GM19240 (cell line): ENCODE data around the gene BTD.

ENCODE experiments used
- DNase-seq: peaks from one replicate; pipeline ENCODE4 v3.0.0; 2011; ENCODE audit warnings: low spot score; ENCODE audit not compliant: insufficient read length

Gene BTD

DNA sequence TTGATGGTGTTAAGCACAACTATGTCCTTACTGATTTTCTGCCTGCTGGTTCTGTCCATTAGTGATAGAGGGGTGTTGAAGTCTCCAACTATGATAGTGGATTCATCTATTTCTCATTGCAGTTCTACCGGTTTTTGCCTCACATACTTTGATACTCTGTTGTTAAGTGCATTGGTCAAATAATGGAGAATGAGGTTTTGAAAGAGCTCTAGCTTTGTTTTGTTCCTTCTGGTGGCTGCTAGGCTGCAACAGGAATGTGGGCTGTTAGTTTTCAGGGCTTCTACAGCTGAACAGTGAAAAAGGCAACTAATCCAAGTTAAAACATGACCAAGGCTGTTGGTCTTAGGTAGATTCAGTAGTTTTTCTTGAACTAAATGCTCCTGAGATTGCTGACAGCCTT, 62.6 kb downstream of the BTD start:
- DNase-seq = no peak

GRCh38 chr3:15665510-15666150, 64.1 kb downstream of the BTD start:
- no peak for DNase-seq

DNA sequence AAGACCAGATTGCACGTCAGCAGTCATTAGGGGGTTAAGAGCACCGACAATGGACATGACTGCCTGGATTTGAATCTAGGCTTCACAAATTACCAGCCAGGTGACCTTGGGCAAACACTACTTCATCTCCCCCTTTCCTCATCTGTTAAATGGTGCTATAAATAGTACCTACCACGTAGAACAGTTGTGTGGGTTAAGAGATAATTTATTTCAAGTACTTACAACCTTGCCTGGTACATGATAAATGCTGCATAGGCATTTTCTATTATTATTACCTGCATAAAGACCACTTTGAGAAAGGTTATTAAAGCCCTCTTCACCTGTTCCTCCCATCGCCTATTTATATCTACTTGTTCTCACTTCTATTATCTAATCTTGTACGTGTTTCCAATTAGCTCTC, 64.7 kb downstream of the BTD start:
- no peak for DNase-seq

DNA sequence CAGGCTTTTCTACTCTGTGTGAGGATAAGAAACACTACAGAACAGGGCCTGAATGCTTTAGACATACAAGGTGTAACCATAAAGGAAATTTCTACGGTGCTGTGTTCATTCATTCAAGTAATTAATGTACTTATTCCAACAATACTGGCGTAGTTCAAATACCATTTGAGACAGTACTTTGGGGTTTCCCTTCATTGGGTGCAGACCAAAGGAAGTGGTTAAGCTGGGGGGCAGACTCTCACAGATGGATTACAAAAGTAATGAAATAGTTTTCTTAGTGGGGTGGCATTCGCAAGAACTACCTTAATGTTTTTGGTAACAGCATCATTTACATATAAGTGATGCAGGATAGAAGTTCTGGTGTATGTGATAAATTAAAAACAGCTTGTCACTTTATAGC, 65.9 kb downstream of the BTD start:
- no peak for DNase-seq

GRCh38 chr3:15673536-15673935, 72.0 kb downstream of the BTD start:
- DNase-seq = no peak

DNA sequence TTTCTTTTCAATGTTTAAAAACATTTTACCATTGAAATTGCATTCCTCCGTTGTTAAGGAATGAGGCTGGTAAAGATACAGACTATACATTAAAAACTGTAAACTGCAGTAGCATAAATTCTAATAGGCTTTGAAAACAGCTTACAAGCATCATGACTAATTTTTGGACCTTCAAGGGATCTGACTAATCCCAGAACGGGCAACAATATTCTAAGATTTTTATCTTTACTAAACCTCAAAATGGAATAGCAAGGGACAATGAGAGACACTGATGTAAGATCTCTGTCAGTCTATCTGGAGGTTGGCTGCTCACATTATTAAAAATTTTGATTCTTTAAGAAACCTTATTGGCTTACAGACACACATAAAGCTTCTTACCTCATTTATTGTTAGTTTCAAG, 74.7 kb downstream of the BTD start:
- no peak for DNase-seq

DNA sequence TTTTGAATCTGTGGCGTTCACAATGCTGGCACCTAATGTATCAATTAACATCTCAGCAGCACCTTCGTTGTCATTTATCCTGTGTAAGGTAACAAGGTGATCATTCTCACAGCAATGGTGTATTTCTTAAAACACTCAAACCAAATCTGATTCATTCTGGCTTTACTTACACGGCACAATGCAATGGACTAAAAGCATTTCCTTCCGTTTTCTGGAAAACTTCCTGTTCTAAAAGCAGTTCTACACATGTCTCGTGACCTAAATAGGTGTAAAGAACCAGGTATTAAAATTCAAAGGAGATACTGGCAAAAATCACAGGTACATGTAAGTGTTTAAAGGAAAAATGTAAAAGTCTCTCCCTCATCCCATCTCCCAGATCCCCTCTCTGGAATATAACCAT, 77.8 kb downstream of the BTD start:
- DNase-seq = no peak

GRCh38 chr3:15681668-15682067, 80.1 kb downstream of the BTD start:
- no peak for DNase-seq

DNA sequence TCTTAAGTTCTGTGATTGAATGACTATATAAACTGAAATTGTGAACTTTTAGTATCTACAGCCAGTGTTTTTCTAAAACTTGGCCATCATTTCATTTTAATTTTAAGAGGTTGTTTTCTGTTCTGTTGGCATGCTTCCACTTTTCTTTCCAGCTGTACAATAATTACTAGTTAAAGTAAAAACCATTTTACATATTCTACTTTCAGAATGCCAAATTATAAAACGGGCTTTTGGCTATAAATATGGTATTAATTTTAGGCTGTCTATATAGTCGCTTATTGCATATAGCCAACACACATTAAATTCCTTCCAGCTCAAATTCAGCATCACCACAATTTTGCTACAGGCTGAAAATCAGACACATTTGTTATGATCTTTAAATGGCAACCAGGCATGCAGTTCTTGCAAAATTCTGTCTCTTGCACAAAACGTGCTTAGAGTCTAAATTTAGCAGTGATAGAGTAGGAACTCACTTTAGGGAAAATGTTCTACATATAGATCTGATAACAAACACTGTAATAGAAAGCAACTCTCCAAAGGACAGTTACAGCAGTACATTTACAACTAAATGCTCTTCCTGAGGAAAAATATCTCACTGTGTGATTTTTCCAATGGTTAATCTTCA, 81.1 kb downstream of the BTD start:
- no peak for DNase-seq

DNA sequence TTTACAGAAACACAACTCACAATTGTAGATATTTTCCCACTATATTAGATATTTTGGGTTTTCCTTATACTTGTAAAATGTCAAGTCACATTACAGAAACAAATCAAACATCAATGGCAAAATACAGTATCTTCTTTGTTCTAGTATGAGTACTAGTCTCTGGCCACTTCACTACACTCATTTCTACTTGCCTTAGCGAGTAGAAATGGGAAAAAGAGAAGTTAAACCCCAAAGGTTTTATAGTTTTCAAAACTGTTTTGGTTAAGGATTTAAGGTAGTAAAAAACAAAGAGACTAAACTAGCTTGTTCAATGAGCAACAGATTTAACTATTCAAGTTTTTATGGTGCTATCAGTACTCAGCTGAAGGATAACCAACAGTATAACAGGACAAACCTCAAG, 81.7 kb downstream of the BTD start:
- DNase-seq = no peak

GRCh38 chr3:15685927-15686326, 84.4 kb downstream of the BTD start:
- no peak for DNase-seq

- no peak for DNase-seq
These were observed 88.7 kb downstream of the BTD start for GRCh38 chr3:15690230-15690629.

- DNase-seq = no peak
These were observed 89.2 kb downstream of the BTD start for GRCh38 chr3:15690748-15691147.

GRCh38 chr3:15693355-15693754, 91.8 kb downstream of the BTD start:
- DNase-seq = no peak

- DNase-seq = no peak
These were observed 93.1 kb downstream of the BTD start for GRCh38 chr3:15694628-15695027.
